Activated T-cell treated with anti-CD3 and anti-CD28 coated beads, Interleukin-2, amount 50 U/mL, for 1 hour (primary cell): ENCODE results near the gene GJC1.

Experiments used
- DNase-seq: peaks from one replicate; pipeline ENCODE4 v3.0.0-alpha.2; 2020

The GJC1 gene

GRCh38 chr17:44829523-44830358 is at the start of gene GJC1:
TSS of gene GJC1 (minus strand) at chr17:44830287. CDS start at chr17:44805817, 24,470 bp downstream.
- peak; percentile 37 for DNase-seq

- DNase-seq = no peak
Observed at GRCh38 chr17:44879376-44879775, 49.3 kb upstream of the GJC1 start.

- DNase-seq = no peak
Observed at GRCh38 chr17:44878627-44879221, 48.6 kb upstream of the GJC1 start.

- DNase-seq = no peak
Observed at GRCh38 chr17:44877121-44877520, 47.0 kb upstream of the GJC1 start.

GRCh38 chr17:44875761-44876160 is 45.7 kb upstream of the GJC1 start:
- no peak for DNase-seq

GRCh38 chr17:44872131-44872768 is 42.2 kb upstream of the GJC1 start:
- no peak for DNase-seq

GRCh38 chr17:44871556-44871955 is 41.5 kb upstream of the GJC1 start:
- DNase-seq = no peak

- no peak for DNase-seq
Observed at GRCh38 chr17:44867841-44868240, 37.8 kb upstream of the GJC1 start.

GRCh38 chr17:44865931-44866330 is 35.8 kb upstream of the GJC1 start:
- DNase-seq = no peak

- peak; percentile 59 for DNase-seq
Observed at GRCh38 chr17:44865231-44865660, 35.2 kb upstream of the GJC1 start.

- DNase-seq = no peak
Observed at GRCh38 chr17:44864831-44865230, 34.7 kb upstream of the GJC1 start.

- no peak for DNase-seq
Observed at GRCh38 chr17:44863061-44863918, 33.2 kb upstream of the GJC1 start.

GRCh38 chr17:44862278-44862914 is 32.3 kb upstream of the GJC1 start:
- no peak for DNase-seq

GRCh38 chr17:44859701-44860100 is 29.6 kb upstream of the GJC1 start:
- DNase-seq = no peak

GRCh38 chr17:44854192-44854591 is 24.1 kb upstream of the GJC1 start:
- DNase-seq = no peak

GRCh38 chr17:44850612-44851011 is 20.5 kb upstream of the GJC1 start:
- no peak for DNase-seq

- no peak for DNase-seq
Observed at GRCh38 chr17:44850025-44850424, 19.9 kb upstream of the GJC1 start.

GRCh38 chr17:44848961-44849489 is 18.9 kb upstream of the GJC1 start:
- no peak for DNase-seq

GRCh38 chr17:44848257-44848795 is 18.2 kb upstream of the GJC1 start:
- no peak for DNase-seq

- no peak for DNase-seq
Observed at GRCh38 chr17:44847586-44847985, 17.5 kb upstream of the GJC1 start, which contains the start of gene HIGD1B. TSS of gene HIGD1B (plus strand) at chr17:44847883. CDS start at chr17:44848153, 270 bp downstream.

GRCh38 chr17:44846206-44846605 is 16.1 kb upstream of the GJC1 start:
- no peak for DNase-seq

- DNase-seq = no peak
Observed at GRCh38 chr17:44844390-44844830, 14.3 kb upstream of the GJC1 start.
